ENCODE data around the gene BTBD16. TPM values are rescaled to one million over a fixed set of nuclear protein-coding genes. Genes with fewer than 3 reads are reported as not detected.

Gene BTBD16
- total RNA-seq, 1 experiment from 2014 or later = 0.82 TPM

GRCh38 chr10:122311716-122312115 is 40.6 kb downstream of the BTBD16 start:
- CTCF ChIA-PET = interaction anchor here (1.3 to 1.7 kb wide), 3 partner anchors 13 to 63 kb away, joined by 4 to 9 read pairs (median 4); partner anchors contain the start of gene PLEKHA1
- no peak for DNase-seq (ENCODE audit: low read depth, low spot score)
- Histone ChIP-seq H3K4me1 (ENCODE audit: control insufficient read depth, insufficient read depth, low read length) (peaks cover 51% of the 10 kb centered on the region), H3K4me3 (ENCODE audit: low read depth in 2 of 2, low read length in 2 of 2) (no peak overlapping the region), H3K36me3 (ENCODE audit: control insufficient read depth, insufficient read depth, low read length) (no peaks in the 10 kb centered on the region), H3K9me3 (ENCODE audit: control insufficient read depth, insufficient read depth, low read depth, low read length) (no peaks in the 10 kb centered on the region), H3K27me3 (ENCODE audit: control insufficient read depth, insufficient read depth, low read length) (no peaks in the 10 kb centered on the region), H3K27ac (ENCODE audit: low read length) (peak overlapping the region; percentile 95)
- in situ Hi-C loops (cut with HindIII; ENCODE audit: low pct_unique_long_range_greater_than_20kb, low sequenced_read_pairs) (no loop called here), intact Hi-C loops (cut with micrococcal nuclease; ENCODE audit: unreplicated experiment) (loop anchor here (2.0 kb wide), 1 partner anchor 63 kb away; the partner anchor contains the start of gene PLEKHA1)
- TF ChIP-seq TCF7L2 (IDR thresholded peaks at IDR 0.05; ENCODE audit: low read depth, low read length) (no peak), SIN3A (IDR thresholded peaks at IDR 0.05; ENCODE audit: borderline replicate concordance, insufficient read depth, low read depth, low read length) (no peak), REST (IDR thresholded peaks at IDR 0.05; ENCODE audit: insufficient read depth in 1 of 2, low read depth in 2 of 2, low read length in 1 of 2) (no peak), POLR2AphosphoS5 (IDR thresholded peaks at IDR 0.05; ENCODE audit: low read depth, low read length) (no peak), CTCF (IDR thresholded peaks at IDR 0.05) (no peak)
- no peak for ATAC-seq
- POLR2A ChIA-PET = interaction anchor here (0.9 kb wide), 1 partner anchor 63 kb away, joined by 3 read pairs; no protein-coding TSS in a partner anchor
- no TSS peak for BruUV-seq (replicated peaks)

- H3K4me3 ChIP-seq (ENCODE audit: low read depth in 2 of 2, low read length in 2 of 2) = no peak overlapping the region
- H3K36me3 ChIP-seq (ENCODE audit: control insufficient read depth, insufficient read depth, low read length) = no peaks in the 10 kb centered on the region
- DNase-seq (ENCODE audit: low read depth, low spot score) = no peak
- POLR2A ChIA-PET = no interaction called here
- H3K4me1 ChIP-seq (ENCODE audit: control insufficient read depth, insufficient read depth, low read length) = peaks cover 7% of the 10 kb centered on the region
- CTCF ChIA-PET = no interaction called here
- no peak for ATAC-seq
- no peak overlapping the region; the same call in 1 of the 2 replicates for H3K27ac ChIP-seq (ENCODE audit: low read length)
- intact Hi-C loops (cut with micrococcal nuclease; ENCODE audit: unreplicated experiment) = no loop called here
- TF ChIP-seq REST (IDR thresholded peaks at IDR 0.05; ENCODE audit: insufficient read depth in 1 of 2, low read depth in 2 of 2, low read length in 1 of 2) (no peak), SIN3A (IDR thresholded peaks at IDR 0.05; ENCODE audit: borderline replicate concordance, insufficient read depth, low read depth, low read length) (no peak), CTCF (IDR thresholded peaks at IDR 0.05) (no peak), TCF7L2 (IDR thresholded peaks at IDR 0.05; ENCODE audit: low read depth, low read length) (no peak), POLR2AphosphoS5 (IDR thresholded peaks at IDR 0.05; ENCODE audit: low read depth, low read length) (no peak)
- no TSS peak for BruUV-seq (replicated peaks)
- H3K27me3 ChIP-seq (ENCODE audit: control insufficient read depth, insufficient read depth, low read length) = no peaks in the 10 kb centered on the region
- H3K9me3 ChIP-seq (ENCODE audit: control insufficient read depth, insufficient read depth, low read depth, low read length) = peaks cover 14% of the 10 kb centered on the region; the same call in 1 of the 2 replicates
- in situ Hi-C loops (cut with HindIII; ENCODE audit: low pct_unique_long_range_greater_than_20kb, low sequenced_read_pairs) = no loop called here
Measured at GRCh38 chr10:122316224-122316884, 45.3 kb downstream of the BTBD16 start.

Measured in Panc1 (cell line).